IMR-90 (cell line): ENCODE data around the gene CERS6. TPM values are rescaled to one million over a fixed set of nuclear protein-coding genes. Genes with fewer than 3 reads are reported as not detected.

Experiments
- ATAC-seq: fragments of 200-7000 bp; cut with Tn5 transposase; 2 replicates; pipeline ENCODE4 v1.9.1; 2020; ENCODE audit warnings: low read depth, mild to moderate bottlenecking, moderate library complexity
- BruUV-seq: library from RNA; stranded (reverse); fragments of 400-500 nt; replicated peaks from 2 replicates; lab custom pipeline; 2021; lab: Mats Ljungman, UMichigan
- CTCF ChIA-PET: fragments of 300-600 bp; formaldehyde crosslinking; extraction: SDS; loops from one replicate; lab custom pipeline; 2021; ENCODE audit warnings: antibody characterized with exemption; lab: Yijun Ruan, JAX
- POLR2A ChIA-PET: fragments of 300-600 bp; sonication (Branson Sonifier 250); formaldehyde crosslinking; loops from one replicate; lab custom pipeline; 2022; ENCODE audit warnings: antibody characterized with exemption; ENCODE audit not compliant: unreplicated experiment; lab: Charles Lee
- DNase-seq: peaks from one replicate; pipeline ENCODE4 v3.0.0; 2013
- H2AFZ ChIP-seq: replicated peaks from 2 replicates; pipeline ENCODE3; 2013; ENCODE audit warnings: low read length, mild to moderate bottlenecking; ENCODE audit not compliant: poor library complexity
- H2AK5ac ChIP-seq: 2 replicates; pipeline ENCODE4 v1.6.1; 2013; ENCODE audit warnings: low read depth, low read length, inconsistent platforms
- H2AK9ac ChIP-seq: replicated peaks from 2 replicates; pipeline ENCODE3; 2013; ENCODE audit warnings: mild to moderate bottlenecking, low read depth, low read length, moderate library complexity; ENCODE audit not compliant: poor library complexity
- H2BK120ac ChIP-seq: 2 replicates; pipeline ENCODE4 v1.6.1; 2013; ENCODE audit warnings: low read depth, low read length, inconsistent platforms
- H2BK15ac ChIP-seq: 3 replicates; pipeline ENCODE4 v1.6.1; 2013; ENCODE audit warnings: low read depth, low read length, inconsistent platforms
- H2BK20ac ChIP-seq: 2 replicates; pipeline ENCODE4 v1.6.1; 2013; ENCODE audit warnings: low read depth, mild to moderate bottlenecking, inconsistent platforms, low read length, moderate library complexity
- H2BK5ac ChIP-seq: 2 replicates; pipeline ENCODE4 v1.6.1; 2013; ENCODE audit warnings: mild to moderate bottlenecking, low read depth, low read length, inconsistent platforms; ENCODE audit not compliant: poor library complexity, severe bottlenecking
- H3K14ac ChIP-seq: replicated peaks from 2 replicates; pipeline ENCODE4 v1.6.1; 2013; ENCODE audit warnings: low read depth, low read length, inconsistent platforms
- H3K18ac ChIP-seq: 2 replicates; pipeline ENCODE4 v1.6.1; 2013; ENCODE audit warnings: low read depth, low read length, control low read depth
- H3K23ac ChIP-seq: 2 replicates; pipeline ENCODE4 v1.6.1; 2013; ENCODE audit warnings: low read depth, low read length, inconsistent platforms
- H3K27ac ChIP-seq: 2 replicates; pipeline ENCODE4 v1.5.1; 2013; ENCODE audit warnings: mild to moderate bottlenecking, control low read depth, low read length; ENCODE audit not compliant: insufficient read depth
- H3K27me3 ChIP-seq: 2 replicates; pipeline ENCODE4 v1.6.1; 2013; ENCODE audit warnings: low read length; ENCODE audit not compliant: control insufficient read depth, insufficient read depth
- H3K36me3 ChIP-seq: 2 replicates; pipeline ENCODE4 v1.6.1; 2013; ENCODE audit warnings: low read length, mixed read lengths; ENCODE audit not compliant: control insufficient read depth, insufficient read depth
- H3K4ac ChIP-seq: 2 replicates; pipeline ENCODE4 v1.6.1; 2013; ENCODE audit warnings: low read depth, low read length, inconsistent platforms
- H3K4me1 ChIP-seq: 2 replicates; pipeline ENCODE4 v1.6.1; 2013; ENCODE audit warnings: low read length, mixed read lengths; ENCODE audit not compliant: control insufficient read depth, insufficient read depth
- H3K4me2 ChIP-seq: 2 replicates; pipeline ENCODE4 v1.6.1; 2013; ENCODE audit warnings: low read depth, mild to moderate bottlenecking, control low read depth, low read length, moderate library complexity
- H3K4me3 ChIP-seq: 2 replicates; pipeline ENCODE4 v1.5.1; 2013; ENCODE audit warnings: low read depth, mild to moderate bottlenecking, control low read depth, low read length, moderate library complexity; ENCODE audit not compliant: insufficient read depth
- H3K56ac ChIP-seq: 2 replicates; pipeline ENCODE4 v1.6.1; 2013; ENCODE audit warnings: low read length, inconsistent platforms; ENCODE audit not compliant: insufficient read depth; ENCODE audit errors: extremely low read depth
- H3K79me1 ChIP-seq, 2 experiments: 2 replicates each; pipeline ENCODE4 v1.6.1; 2013; ENCODE audit warnings: low read length in 2 of 2, inconsistent platforms in 1 of 2, low read depth in 1 of 2
- H3K9ac ChIP-seq: 2 replicates; pipeline ENCODE4 v1.6.1; 2013; ENCODE audit warnings: low read depth, low read length, control low read depth
- H3K9me1 ChIP-seq: 2 replicates; pipeline ENCODE4 v1.6.1; 2013; ENCODE audit warnings: low read length, inconsistent platforms; ENCODE audit not compliant: insufficient read depth
- H3K9me3 ChIP-seq: 2 replicates; pipeline ENCODE4 v1.6.1; 2013; ENCODE audit warnings: low read length; ENCODE audit not compliant: control insufficient read depth, insufficient read depth
- H4K20me1 ChIP-seq: 2 replicates; pipeline ENCODE4 v1.6.1; 2013; ENCODE audit warnings: low read length, inconsistent platforms; ENCODE audit not compliant: insufficient read depth
- H4K5ac ChIP-seq: 2 replicates; pipeline ENCODE4 v1.6.1; 2013; ENCODE audit warnings: mild to moderate bottlenecking, low read depth, low read length, control low read depth
- H4K8ac ChIP-seq, 2 experiments: 2 replicates each; pipeline ENCODE4 v1.6.1; 2013; ENCODE audit warnings: low read depth in 2 of 2, low read length in 2 of 2, control low read depth in 1 of 2, inconsistent platforms in 1 of 2
- H4K91ac ChIP-seq: 2 replicates; pipeline ENCODE4 v1.6.1; 2013; ENCODE audit warnings: low read depth, low read length, inconsistent platforms; ENCODE audit not compliant: insufficient read depth
- BHLHE40 ChIP-seq: fragments of 150-350 bp; IDR thresholded peaks from 2 replicates; pipeline ENCODE4 v1.6.1; 2016; ENCODE audit warnings: mild to moderate bottlenecking, low read depth, low read length
- CEBPB ChIP-seq: IDR thresholded peaks from 2 replicates; pipeline ENCODE4 v1.6.1; 2012; ENCODE audit warnings: low read depth, low read length, improper control_type of control experiment
- CHD1 ChIP-seq: IDR thresholded peaks from 2 replicates; pipeline ENCODE4 v1.6.1; 2012; ENCODE audit warnings: low read depth, low read length, improper control_type of control experiment
- CTCF ChIP-seq: conservative IDR thresholded peaks from 2 replicates; pipeline ENCODE4 v1.5.1; 2012; ENCODE audit warnings: mild to moderate bottlenecking, low read depth, low read length, improper control_type of control experiment
- FOS ChIP-seq: fragments of 150-350 bp; IDR thresholded peaks from 2 replicates; pipeline ENCODE4 v1.6.1; 2016; ENCODE audit warnings: low read depth, low read length
- MAZ ChIP-seq: IDR thresholded peaks from 2 replicates; pipeline ENCODE4 v1.6.1; 2012; ENCODE audit warnings: low read depth, mild to moderate bottlenecking, low read length, improper control_type of control experiment, moderate library complexity, borderline replicate concordance
- MXI1 ChIP-seq: IDR thresholded peaks from 2 replicates; pipeline ENCODE4 v1.6.1; 2012; ENCODE audit warnings: low read depth, mild to moderate bottlenecking, low read length, moderate library complexity, borderline replicate concordance
- NFE2L2 ChIP-seq: fragments of 150-350 bp; IDR thresholded peaks from 2 replicates; pipeline ENCODE4 v1.6.1; 2016; ENCODE audit warnings: low read depth, mild to moderate bottlenecking, low read length
- POLR2A ChIP-seq: IDR thresholded peaks from 2 replicates; pipeline ENCODE4 v1.6.1; 2012; ENCODE audit warnings: mild to moderate bottlenecking, low read depth, low read length
- RCOR1 ChIP-seq: IDR thresholded peaks from 2 replicates; pipeline ENCODE4 v1.6.1; 2012; ENCODE audit warnings: mild to moderate bottlenecking, low read length, improper control_type of control experiment; ENCODE audit not compliant: insufficient replicate concordance
- RFX5 ChIP-seq: IDR thresholded peaks from 2 replicates; pipeline ENCODE4 v1.8.0; 2012; ENCODE audit warnings: low read depth, mild to moderate bottlenecking, low read length, moderate library complexity
- USF2 ChIP-seq: fragments of 150-350 bp; IDR thresholded peaks from 2 replicates; pipeline ENCODE4 v1.6.1; 2017; ENCODE audit warnings: mild to moderate bottlenecking, antibody characterized with exemption, low read length, low read depth
- dilution Hi-C: fragments of 300-500 bp; cut with HindIII; formaldehyde crosslinking; loops from one replicate; pipeline ENCODE4 v1.14.3; 2018; ENCODE audit warnings: low sequenced_read_pairs; ENCODE audit not compliant: unreplicated experiment
- in situ Hi-C: fragments of 300-500 bp; cut with MboI; formaldehyde crosslinking; loops from 3 replicates; pipeline ENCODE4 v1.14.3; 2019; ENCODE audit warnings: low sequenced_read_pairs, inconsistent platforms, mixed read lengths
- intact Hi-C: fragments of 100-400 bp; cut with micrococcal nuclease; formaldehyde crosslinking; loops from 2 replicates; pipeline ENCODE4 v1.10.0; 2022
- polyA plus RNA-seq, 3 experiments: library from polyadenylated mRNA; depleted of rRNA; stranded (reverse); fragments of >200 nt; gene quantifications; 2 replicates each; pipeline ENCODE4 v1.2.3, GENCODE V29; 2012; ENCODE audit warnings: low replicate concordance in 1 of 3
- total RNA-seq: library from RNA; depleted of rRNA; stranded (reverse); fragments of >200 nt; gene quantifications from 2 replicates; pipeline ENCODE4 v1.2.3, GENCODE V29; 2012

The CERS6 gene
- total and polyA plus RNA-seq, 2 of the 4 experiments (the other 2 are of a cell fraction), result 2.1 to 5.7 TPM

- Histone ChIP-seq H4K5ac (no peak overlapping the region), H3K27ac (no peak overlapping the region), H3K23ac (no peak overlapping the region), H2BK15ac (no peak overlapping the region), H3K4me1 (no peaks in the 10 kb centered on the region), H3K18ac (no peak overlapping the region), H3K14ac (no peak overlapping the region), H3K56ac (no peak overlapping the region), H3K36me3 (no peaks in the 10 kb centered on the region), H3K9me3 (no peaks in the 10 kb centered on the region), H2AK9ac (no peak overlapping the region), H2AK5ac (no peak overlapping the region), H3K9me1 (no peaks in the 10 kb centered on the region), H3K9ac (no peak overlapping the region), H4K20me1 (no peaks in the 10 kb centered on the region), H2BK5ac (no peak overlapping the region), H3K79me1 (no peaks in the 10 kb centered on the region), H4K91ac (no peak overlapping the region), H3K4ac (no peak overlapping the region), H2AFZ (no peak overlapping the region), H2BK20ac (no peak overlapping the region), H3K4me3 (no peak overlapping the region), H2BK120ac (no peak overlapping the region), H3K27me3 (no peaks in the 10 kb centered on the region; the same call in 1 of the 2 replicates), H3K4me2 (no peak overlapping the region), H4K8ac (no peak overlapping the region)
- DNase-seq, result no peak
- ChIA-PET CTCF (no interaction called here), POLR2A (no interaction called here)
- in situ Hi-C loops, result no loop called here
- no TSS peak for BruUV-seq
- dilution Hi-C loops, result no loop called here
- intact Hi-C loops, result no loop called here
- ATAC-seq, result no peak
- TF ChIP-seq POLR2A (no peak), MAZ (no peak), MXI1 (no peak), USF2 (no peak), BHLHE40 (no peak), CEBPB (no peak), NFE2L2 (no peak), RFX5 (no peak), RCOR1 (no peak), CHD1 (no peak), FOS (no peak), CTCF (no peak)
These were observed 353.5 kb downstream of the CERS6 start for GRCh38 chr2:168809537-168809936.
